ENCODE measurements around the gene GALR2. TPM values are rescaled to one million over a fixed set of nuclear protein-coding genes. Genes with fewer than 3 reads are reported as not detected.

The GALR2 gene
- polyA plus RNA-seq, 2 of the 4 experiments (the other 2 are of a cell fraction) = 0.32 to 0.44 TPM

DNA sequence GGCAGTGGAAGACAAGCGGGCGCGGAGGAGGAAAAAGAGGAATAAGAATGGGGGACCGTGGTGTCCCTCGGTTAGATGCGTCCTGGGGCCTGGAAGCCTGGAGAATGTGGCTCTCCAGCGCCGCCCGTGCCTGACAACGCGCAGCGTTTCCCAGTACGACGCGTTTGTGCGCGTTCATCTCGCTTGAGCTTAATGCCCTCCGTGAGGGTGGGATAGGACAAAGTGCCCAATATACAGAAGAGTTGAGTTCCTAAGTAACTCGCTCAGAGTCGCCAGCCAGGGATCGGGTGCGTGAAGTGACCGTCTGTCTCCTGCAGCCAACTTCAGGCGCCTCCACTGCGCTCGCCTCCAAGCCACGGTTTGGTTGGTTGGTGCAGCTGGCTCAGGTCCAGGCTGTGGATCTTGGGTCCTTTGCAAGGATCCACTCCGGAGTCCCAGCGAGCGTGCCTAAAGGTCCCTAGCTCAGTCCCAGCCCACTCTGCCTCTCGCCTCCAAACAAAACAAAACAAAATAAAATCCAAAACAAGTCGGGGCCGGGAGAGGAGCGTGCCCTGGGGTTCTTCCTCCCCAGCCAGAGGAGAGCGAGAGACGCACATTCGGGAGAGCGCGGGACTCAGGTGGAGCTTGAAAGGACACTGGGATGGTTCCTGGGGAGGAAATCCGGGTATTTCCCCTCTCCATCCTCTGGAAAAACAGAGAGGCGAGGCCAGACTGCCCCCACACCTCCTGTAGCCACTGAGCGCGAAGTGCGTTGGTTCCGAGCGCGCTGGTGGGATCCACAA is 974 bp downstream of the GALR2 start:
- Histone ChIP-seq H3K27ac (no peak overlapping the region), H3K9me3 (no peaks in the 10 kb centered on the region), H3K4me1 (peaks cover 26% of the 10 kb centered on the region), H3K4me3 (peak overlapping the region; percentile 39), H3K4me2 (peak overlapping the region; percentile 91)
- POLR2A ChIA-PET = no interaction called here
- 13% methylated on average over 48 of the region's 48 CpGs for WGBS (ENCODE audit: missing lambda C conversion rate)
- FAIRE-seq (no peak), ATAC-seq (peak; percentile 19 to 21; a peak in 3 of 6 replicates), DNase-seq (ENCODE audit: low read depth in 1 of 2, low spot score in 1 of 2) (peak; percentile 57 to 71)
- TF ChIP-seq HDAC2 (IDR thresholded peaks at IDR 0.05) (peak; percentile 98), RARB (CRISPR knock-in tag; IDR thresholded peaks at IDR 0.05) (no peak), HEYL (CRISPR knock-in tag; IDR thresholded peaks at IDR 0.05) (no peak), RCOR1 (IDR thresholded peaks at IDR 0.05; ENCODE audit: low read depth, low read length) (no peak), RAD21 (conservative IDR thresholded peaks at IDR 0.05 in 1 of 2, IDR thresholded peaks at IDR 0.05 in 1 of 2) (peak in 1 of 2 experiments; percentile 36; a peak in 3 of 5 replicates)
- TF ChIP-seq, protein P1, sequence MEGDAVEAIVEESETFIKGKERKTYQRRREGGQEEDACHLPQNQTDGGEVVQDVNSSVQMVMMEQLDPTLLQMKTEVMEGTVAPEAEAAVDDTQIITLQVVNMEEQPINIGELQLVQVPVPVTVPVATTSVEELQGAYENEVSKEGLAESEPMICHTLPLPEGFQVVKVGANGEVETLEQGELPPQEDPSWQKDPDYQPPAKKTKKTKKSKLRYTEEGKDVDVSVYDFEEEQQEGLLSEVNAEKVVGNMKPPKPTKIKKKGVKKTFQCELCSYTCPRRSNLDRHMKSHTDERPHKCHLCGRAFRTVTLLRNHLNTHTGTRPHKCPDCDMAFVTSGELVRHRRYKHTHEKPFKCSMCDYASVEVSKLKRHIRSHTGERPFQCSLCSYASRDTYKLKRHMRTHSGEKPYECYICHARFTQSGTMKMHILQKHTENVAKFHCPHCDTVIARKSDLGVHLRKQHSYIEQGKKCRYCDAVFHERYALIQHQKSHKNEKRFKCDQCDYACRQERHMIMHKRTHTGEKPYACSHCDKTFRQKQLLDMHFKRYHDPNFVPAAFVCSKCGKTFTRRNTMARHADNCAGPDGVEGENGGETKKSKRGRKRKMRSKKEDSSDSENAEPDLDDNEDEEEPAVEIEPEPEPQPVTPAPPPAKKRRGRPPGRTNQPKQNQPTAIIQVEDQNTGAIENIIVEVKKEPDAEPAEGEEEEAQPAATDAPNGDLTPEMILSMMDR (IDR thresholded peaks at IDR 0.05) = peak; percentile 47
- CTCF ChIA-PET = interaction anchor here (0.5 to 3.1 kb wide), 13 partner anchors 11 to 283 kb away, joined by 3 to 16 read pairs (median 3); no protein-coding TSS in a partner anchor

DNA sequence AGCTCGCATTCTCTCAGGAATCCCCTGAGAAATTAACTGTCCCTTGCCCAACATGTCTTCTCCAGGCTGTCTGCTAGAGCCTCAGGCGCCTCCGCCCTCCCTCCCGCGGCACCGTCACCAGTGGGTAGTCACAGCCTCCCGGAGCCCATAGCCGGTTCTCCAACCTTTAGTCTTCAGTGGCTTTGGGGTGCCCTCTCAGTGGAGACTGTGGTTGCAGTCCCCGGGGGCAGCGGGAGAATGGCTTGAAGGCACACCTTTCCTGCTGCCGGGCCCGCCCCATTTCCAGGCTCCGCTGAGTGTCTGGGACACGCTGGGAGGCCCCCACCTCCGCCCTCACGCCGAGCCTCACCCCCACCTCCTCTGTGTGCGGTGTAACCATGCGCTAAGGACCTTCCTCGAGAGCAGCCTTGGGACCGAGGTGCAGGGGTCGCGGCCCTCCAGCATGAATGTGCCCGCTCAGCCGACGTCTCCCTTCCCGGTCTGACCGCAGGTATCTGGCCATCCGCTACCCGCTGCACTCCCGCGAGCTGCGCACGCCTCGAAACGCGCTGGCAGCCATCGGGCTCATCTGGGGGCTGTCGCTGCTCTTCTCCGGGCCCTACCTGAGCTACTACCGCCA is 1.7 kb downstream of the GALR2 start:
- CTCF ChIA-PET = interaction anchor here (0.5 to 3.1 kb wide), 9 partner anchors 12 to 282 kb away, joined by 3 to 16 read pairs (median 3); no protein-coding TSS in a partner anchor
- no peak overlapping the region for H3K27ac ChIP-seq
- peak overlapping the region; percentile 39; the same call in 2 of the 3 replicates for H3K4me3 ChIP-seq
- POLR2A ChIA-PET = no interaction called here
- DNase-seq (ENCODE audit: low read depth in 1 of 2, low spot score in 1 of 2) = no peak
- peaks cover 19% of the 10 kb centered on the region for H3K4me1 ChIP-seq
- 31% methylated on average over 35 of the region's 41 CpGs for WGBS (ENCODE audit: missing lambda C conversion rate)
- no peaks in the 10 kb centered on the region for H3K9me3 ChIP-seq
- FAIRE-seq = no peak
- ATAC-seq = no peak
- TF ChIP-seq ZSCAN20 (CRISPR knock-in tag; IDR thresholded peaks at IDR 0.05) (no peak), POLR2A (IDR thresholded peaks at IDR 0.05; ENCODE audit: low read length) (no peak), MAZ (IDR thresholded peaks at IDR 0.05; ENCODE audit: borderline replicate concordance, low read depth, low read length) (no peak), EHF (CRISPR knock-in tag; IDR thresholded peaks at IDR 0.05) (no peak)
- TF ChIP-seq, protein P2, sequence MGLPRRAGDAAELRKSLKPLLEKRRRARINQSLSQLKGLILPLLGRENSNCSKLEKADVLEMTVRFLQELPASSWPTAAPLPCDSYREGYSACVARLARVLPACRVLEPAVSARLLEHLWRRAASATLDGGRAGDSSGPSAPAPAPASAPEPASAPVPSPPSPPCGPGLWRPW (IDR thresholded peaks at IDR 0.05) = no peak
- TF ChIP-seq, protein P3, sequence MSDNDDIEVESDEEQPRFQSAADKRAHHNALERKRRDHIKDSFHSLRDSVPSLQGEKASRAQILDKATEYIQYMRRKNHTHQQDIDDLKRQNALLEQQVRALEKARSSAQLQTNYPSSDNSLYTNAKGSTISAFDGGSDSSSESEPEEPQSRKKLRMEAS (IDR thresholded peaks at IDR 0.05) = no peak
- TF ChIP-seq, protein P4, sequence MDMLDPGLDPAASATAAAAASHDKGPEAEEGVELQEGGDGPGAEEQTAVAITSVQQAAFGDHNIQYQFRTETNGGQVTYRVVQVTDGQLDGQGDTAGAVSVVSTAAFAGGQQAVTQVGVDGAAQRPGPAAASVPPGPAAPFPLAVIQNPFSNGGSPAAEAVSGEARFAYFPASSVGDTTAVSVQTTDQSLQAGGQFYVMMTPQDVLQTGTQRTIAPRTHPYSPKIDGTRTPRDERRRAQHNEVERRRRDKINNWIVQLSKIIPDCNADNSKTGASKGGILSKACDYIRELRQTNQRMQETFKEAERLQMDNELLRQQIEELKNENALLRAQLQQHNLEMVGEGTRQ (IDR thresholded peaks at IDR 0.05) = no peak
- H3K4me2 ChIP-seq = peak overlapping the region; percentile 91

DNA sequence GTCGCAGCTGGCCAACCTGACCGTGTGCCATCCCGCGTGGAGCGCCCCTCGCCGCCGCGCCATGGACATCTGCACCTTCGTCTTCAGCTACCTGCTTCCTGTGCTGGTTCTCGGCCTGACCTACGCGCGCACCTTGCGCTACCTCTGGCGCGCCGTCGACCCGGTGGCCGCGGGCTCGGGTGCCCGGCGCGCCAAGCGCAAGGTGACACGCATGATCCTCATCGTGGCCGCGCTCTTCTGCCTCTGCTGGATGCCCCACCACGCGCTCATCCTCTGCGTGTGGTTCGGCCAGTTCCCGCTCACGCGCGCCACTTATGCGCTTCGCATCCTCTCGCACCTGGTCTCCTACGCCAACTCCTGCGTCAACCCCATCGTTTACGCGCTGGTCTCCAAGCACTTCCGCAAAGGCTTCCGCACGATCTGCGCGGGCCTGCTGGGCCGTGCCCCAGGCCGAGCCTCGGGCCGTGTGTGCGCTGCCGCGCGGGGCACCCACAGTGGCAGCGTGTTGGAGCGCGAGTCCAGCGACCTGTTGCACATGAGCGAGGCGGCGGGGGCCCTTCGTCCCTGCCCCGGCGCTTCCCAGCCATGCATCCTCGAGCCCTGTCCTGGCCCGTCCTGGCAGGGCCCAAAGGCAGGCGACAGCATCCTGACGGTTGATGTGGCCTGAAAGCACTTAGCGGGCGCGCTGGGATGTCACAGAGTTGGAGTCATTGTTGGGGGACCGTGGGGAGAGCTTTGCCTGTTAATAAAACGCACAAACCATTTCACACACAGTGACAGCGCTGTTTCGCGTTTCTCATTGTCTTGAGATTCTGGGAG is 2.4 kb downstream of the GALR2 start:
- CTCF ChIA-PET = interaction anchor here (3.1 to 4.4 kb wide), 2 partner anchors 13 to 63 kb away, joined by 15 to 16 read pairs; no protein-coding TSS in a partner anchor
- no peak for TF ChIP-seq HOXB5 (CRISPR knock-in tag; IDR thresholded peaks at IDR 0.05)
- TF ChIP-seq, protein P1 (IDR thresholded peaks at IDR 0.05) = no peak
- no peak for TF ChIP-seq RFX5 (IDR thresholded peaks at IDR 0.05)
- no peak for TF ChIP-seq FOXS1 (CRISPR knock-in tag; IDR thresholded peaks at IDR 0.05)
- no peak for TF ChIP-seq ZSCAN20 (CRISPR knock-in tag; IDR thresholded peaks at IDR 0.05)
- no peak for TF ChIP-seq FOSB (CRISPR knock-in tag; IDR thresholded peaks at IDR 0.05)
- TF ChIP-seq JUN (IDR thresholded peaks at IDR 0.05) = no peak
- no peak for TF ChIP-seq TP53 (CRISPR knock-in tag; IDR thresholded peaks at IDR 0.05)
- no peak for TF ChIP-seq EHMT2 (IDR thresholded peaks at IDR 0.05; ENCODE audit: low read depth)
- no peak for TF ChIP-seq JUNB (IDR thresholded peaks at IDR 0.05)
- no peak for TF ChIP-seq EP300 (IDR thresholded peaks at IDR 0.05)
- TF ChIP-seq ZFP36 (IDR thresholded peaks at IDR 0.05; ENCODE audit: borderline replicate concordance, partially characterized antibody) = no peak
- no peak for TF ChIP-seq NFE2L2 (conservative IDR thresholded peaks at IDR 0.05; ENCODE audit: low read length)
- no peak for TF ChIP-seq EHF (CRISPR knock-in tag; IDR thresholded peaks at IDR 0.05)
- no peak for TF ChIP-seq CEBPB (IDR thresholded peaks at IDR 0.05)
- Histone ChIP-seq H3K27ac (no peak overlapping the region), H3K4me1 (peaks cover 18% of the 10 kb centered on the region), H3K9me3 (no peaks in the 10 kb centered on the region), H3K4me2 (no peak overlapping the region), H3K4me3 (no peak overlapping the region)
- no peak for FAIRE-seq
- 71% methylated on average over 82 of the region's 82 CpGs for WGBS (ENCODE audit: missing lambda C conversion rate)
- POLR2A ChIA-PET = no interaction called here
- no peak for DNase-seq (ENCODE audit: low read depth in 1 of 2, low spot score in 1 of 2)
- ATAC-seq = no peak

Data from A549 (cell line).